Measurements from ENCODE around the gene FICD. TPM values are rescaled to one million over a fixed set of nuclear protein-coding genes. Genes with fewer than 3 reads are reported as not detected.
A peak's percentile ranks its signal among the peaks of the same experiment; 100 is the strongest.

FICD gene
- total and polyA plus RNA-seq, 12 donors, result 2.7 to 77.5 (median 13.0) TPM

GRCh38 chr12:108567406-108568337, 52.6 kb downstream of the FICD start:
- Histone ChIP-seq H3K4me1 (replicated peaks in 1 of 2) (peaks cover 11 to 32% of the 10 kb centered on the region in 2 donors), H3K27ac (peak overlapping the region in 2 of 5 donors; percentile 24 to 85), H3K9me3 (replicated peaks in 1 of 3) (no peaks in the 10 kb centered on the region), H3K27me3 (no peaks in the 10 kb centered on the region), H3K36me3 (replicated peaks in 1 of 2) (peaks cover 0 to 63% of the 10 kb centered on the region in 2 donors), H3K4me3 (no peak overlapping the region)
- intact Hi-C loops (cut with DNase I), result loop anchor here in 1 of 2 donors (5.0 to 10.0 kb wide), 2 partner anchors 50 to 227 kb away; no protein-coding TSS in a partner anchor
- peak in 3 of 7 donors; percentile 20 to 50 (median 27) for DNase-seq
- 65 to 73% (median 72%) methylated on average over 6 to 7 of the region's 7 CpGs for WGBS, 4 donors
- TF ChIP-seq CTCF (IDR thresholded peaks at IDR 0.05) (no peak), POLR2A (IDR thresholded peaks at IDR 0.05) (no peak)

GRCh38 chr12:108568338-108569154, 53.5 kb downstream of the FICD start:
- intact Hi-C loops (cut with DNase I), result loop anchor here in 1 of 2 donors (5.0 to 10.0 kb wide), 2 partner anchors 49 to 226 kb away; no protein-coding TSS in a partner anchor
- Histone ChIP-seq H3K36me3 (replicated peaks in 1 of 2) (peaks cover 0 to 63% of the 10 kb centered on the region in 2 donors), H3K4me1 (replicated peaks in 1 of 2) (peaks cover 11 to 27% of the 10 kb centered on the region in 2 donors), H3K27ac (peak overlapping the region in 2 of 5 donors; percentile 19 to 24), H3K4me3 (no peak overlapping the region), H3K9me3 (replicated peaks in 1 of 3) (no peaks in the 10 kb centered on the region), H3K27me3 (no peaks in the 10 kb centered on the region)
- 83 to 86% (median 83%) methylated on average over 10 of the region's 10 CpGs for WGBS, 4 donors
- TF ChIP-seq POLR2A (IDR thresholded peaks at IDR 0.05) (no peak), CTCF (IDR thresholded peaks at IDR 0.05) (no peak)
- DNase-seq, result peak in 2 of 7 donors; percentile 24 to 48

Other genes starting within 250 kb of the FICD start
- gene CMKLR1, start 176.0 kb upstream of the FICD start, total RNA-seq, result 10 to 100 TPM in 8 of 9 donors, 1 to 10 TPM in 1; 2.1 to 26.6 (median 19.6) TPM
- gene CMKLR1, start 176.0 kb upstream of the FICD start, polyA plus RNA-seq, result 1 to 10 TPM; 4.6 to 8.8 (median 6.1) TPM
- 10 to 100 TPM; 34.2 to 79.3 (median 50.0) TPM for gene SART3, start 45.9 kb downstream of the FICD start, total RNA-seq
- gene SART3, start 45.9 kb downstream of the FICD start, polyA plus RNA-seq, result 10 to 100 TPM; 27.5 to 30.8 (median 30.1) TPM
- 1,000 to 10,000 TPM in 1 of 9 donors, 100 to 1,000 TPM in 8; 272 to 1,219 (median 420) TPM for gene ISCU, start 47.3 kb downstream of the FICD start, total RNA-seq
- 100 to 1,000 TPM; 209 to 431 (median 272) TPM for gene ISCU, start 47.3 kb downstream of the FICD start, polyA plus RNA-seq
- 10 to 100 TPM in 3 of 9 donors, 1 to 10 TPM in 6; 3.3 to 14.8 (median 6.9) TPM for gene TMEM119, start 82.8 kb downstream of the FICD start, total RNA-seq
- 10 to 100 TPM in 1 of 3 donors, 1 to 10 TPM in 2; 3.1 to 12.4 (median 5.6) TPM for gene TMEM119, start 82.8 kb downstream of the FICD start, polyA plus RNA-seq
- gene SELPLG, start 118.6 kb downstream of the FICD start, total RNA-seq, result 10 to 100 TPM in 7 of 9 donors, 1 to 10 TPM in 2; 1.5 to 46.1 (median 15.5) TPM
- 1 to 10 TPM; 3.3 to 4.8 (median 3.8) TPM for gene SELPLG, start 118.6 kb downstream of the FICD start, polyA plus RNA-seq
- 100 to 1,000 TPM in 2 of 9 donors, 10 to 100 TPM in 7; 46.0 to 124 (median 84.2) TPM for gene CORO1C, start 216.2 kb downstream of the FICD start, total RNA-seq
- gene CORO1C, start 216.2 kb downstream of the FICD start, polyA plus RNA-seq, result 10 to 100 TPM; 17.4 to 57.1 (median 32.3) TPM